Effector memory CD4-positive, alpha-beta T cell (primary cell): ENCODE measurements around the gene LRRC49.
"Not testable (repeated sequence)": the region's sequence is repeated elsewhere in the genome, so short reads cannot be mapped to it uniquely, and the experiment has no call there.

Experiments
- DNase-seq, 3 donors: peaks; one replicate each; pipeline ENCODE4 v3.0.0-alpha.2; 2020
- H3K27ac ChIP-seq: 2 replicates; pipeline ENCODE4 v1.7.0; 2013; ENCODE audit warnings: mild to moderate bottlenecking, low read length, moderate library complexity; ENCODE audit not compliant: insufficient read depth, poor library complexity, severe bottlenecking
- H3K27me3 ChIP-seq: replicated peaks from 2 replicates; pipeline ENCODE4 v1.7.0; 2013; ENCODE audit warnings: mild to moderate bottlenecking, low read length; ENCODE audit not compliant: insufficient read depth, control insufficient read depth, poor library complexity, severe bottlenecking
- H3K36me3 ChIP-seq: 2 replicates; pipeline ENCODE4 v1.7.0; 2013; ENCODE audit warnings: mild to moderate bottlenecking, low read length, moderate library complexity; ENCODE audit not compliant: control insufficient read depth, insufficient read depth
- H3K4me1 ChIP-seq: 2 replicates; pipeline ENCODE4 v1.7.0; 2013; ENCODE audit warnings: low read length, mild to moderate bottlenecking; ENCODE audit not compliant: control insufficient read depth, insufficient read depth, poor library complexity, severe bottlenecking
- H3K4me3 ChIP-seq: 2 replicates; pipeline ENCODE4 v1.7.0; 2013; ENCODE audit warnings: low read length, low read depth, mild to moderate bottlenecking; ENCODE audit not compliant: insufficient read depth, poor library complexity, severe bottlenecking
- H3K9me3 ChIP-seq: 2 replicates; pipeline ENCODE4 v1.7.0; 2013; ENCODE audit warnings: mild to moderate bottlenecking, low read length, moderate library complexity; ENCODE audit not compliant: control insufficient read depth

The LRRC49 gene

DNA sequence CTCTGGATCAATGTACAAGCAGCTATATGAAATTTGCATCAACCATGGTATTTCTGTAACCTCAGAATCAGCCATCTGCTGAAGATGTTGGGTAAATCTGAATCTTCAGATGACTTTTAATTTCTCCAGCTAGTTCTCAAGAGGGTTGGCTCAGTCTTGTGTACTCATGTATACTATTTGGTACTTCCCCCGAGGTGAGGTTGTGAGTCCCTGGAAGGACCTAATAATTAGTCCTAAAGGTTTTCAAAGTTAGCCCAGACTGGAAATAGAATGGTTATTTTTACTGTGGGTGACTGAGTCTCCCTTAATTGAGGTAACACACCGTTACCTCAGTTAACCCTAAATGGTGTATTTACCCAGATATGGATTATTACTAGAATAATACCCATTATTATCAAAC, 118.4 kb downstream of the LRRC49 start:
- H3K4me1 ChIP-seq = no peaks in the 10 kb centered on the region
- H3K4me3 ChIP-seq = no peak overlapping the region
- no peaks in the 10 kb centered on the region for H3K36me3 ChIP-seq
- DNase-seq = no peak
- H3K27ac ChIP-seq = no peak overlapping the region
- H3K27me3 ChIP-seq = no peaks in the 10 kb centered on the region
- no peaks in the 10 kb centered on the region for H3K9me3 ChIP-seq

DNA sequence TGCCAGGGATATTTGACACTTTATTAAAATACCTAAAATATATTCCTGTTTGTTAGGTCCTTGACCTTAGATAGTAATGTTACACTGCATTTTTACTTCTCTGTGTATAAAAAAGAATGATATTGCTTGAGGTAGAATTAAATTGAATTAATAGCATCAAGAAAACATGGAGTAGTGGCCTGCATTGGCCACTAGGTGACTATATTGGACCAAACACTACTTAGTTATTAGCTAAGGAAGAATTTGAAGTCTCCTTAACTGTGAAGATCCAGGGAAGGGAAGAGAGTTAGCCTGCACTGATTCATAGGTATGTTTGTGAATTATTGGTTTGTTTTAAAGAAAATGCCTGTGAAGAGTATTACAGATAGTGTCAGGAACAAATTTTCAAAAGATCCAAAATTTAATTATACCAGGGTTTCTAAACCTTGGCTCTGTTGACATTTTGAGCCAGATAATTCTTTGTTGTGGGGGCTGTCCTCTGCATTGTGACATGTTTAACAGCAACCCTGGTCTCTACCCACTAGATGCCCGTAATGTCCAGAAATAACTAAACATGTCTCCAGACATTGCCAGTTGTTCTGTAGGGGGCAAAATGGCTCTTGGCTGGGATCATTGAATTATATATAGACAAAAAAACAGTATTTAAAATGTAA, 119.0 kb downstream of the LRRC49 start:
- DNase-seq = no peak

DNA sequence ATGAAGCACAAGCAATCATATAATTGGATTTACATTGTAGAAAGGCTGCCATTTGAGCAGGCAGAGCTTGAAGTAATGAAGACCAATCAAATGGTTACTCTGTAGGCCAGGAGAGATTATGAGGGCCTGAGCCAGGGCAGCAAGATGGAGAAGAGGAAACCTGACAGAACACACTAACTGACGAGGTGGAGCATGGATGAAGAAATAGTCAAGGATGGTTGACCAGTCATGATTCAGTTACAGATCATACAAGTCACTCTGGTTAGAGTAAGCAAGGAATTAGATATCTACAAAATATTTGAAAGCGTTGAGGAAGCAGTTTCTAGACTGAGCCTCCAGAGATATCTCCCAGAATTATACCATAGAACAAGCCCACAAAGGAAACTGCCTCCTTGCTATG, 120.8 kb downstream of the LRRC49 start:
- no peak for DNase-seq
- H3K4me3 ChIP-seq = no peak overlapping the region
- H3K36me3 ChIP-seq = no peaks in the 10 kb centered on the region
- H3K27me3 ChIP-seq = no peaks in the 10 kb centered on the region
- H3K27ac ChIP-seq = no peak overlapping the region
- no peaks in the 10 kb centered on the region for H3K9me3 ChIP-seq
- H3K4me1 ChIP-seq = no peaks in the 10 kb centered on the region

More for the DNA sequence above, 119.0 kb downstream of the LRRC49 start:
- H3K4me1 ChIP-seq = no peaks in the 10 kb centered on the region
- no peaks in the 10 kb centered on the region for H3K36me3 ChIP-seq
- H3K4me3 ChIP-seq = no peak overlapping the region
- no peaks in the 10 kb centered on the region for H3K9me3 ChIP-seq
- H3K27me3 ChIP-seq = no peaks in the 10 kb centered on the region
- no peak overlapping the region for H3K27ac ChIP-seq

DNA sequence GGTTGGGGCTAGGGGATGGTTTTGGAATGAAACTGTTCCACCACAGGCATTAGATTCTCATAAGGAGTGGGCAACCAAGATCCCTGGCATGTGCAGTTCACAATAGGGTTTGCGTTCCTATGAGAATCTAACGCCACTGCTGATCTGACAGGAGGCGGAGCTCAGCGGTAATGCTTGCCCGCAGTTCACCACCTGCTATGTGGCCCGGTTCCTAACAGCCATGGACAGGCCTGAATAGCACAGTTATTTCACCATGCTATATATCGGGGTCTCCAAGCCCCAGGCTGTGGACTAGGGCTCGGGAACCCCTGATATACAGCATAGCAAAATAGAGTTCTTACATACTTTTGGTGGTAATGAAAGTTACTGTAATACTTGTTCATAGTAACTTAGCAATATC, 122.7 kb downstream of the LRRC49 start:
- Histone ChIP-seq H3K9me3 (no peaks in the 10 kb centered on the region), H3K4me1 (no peaks in the 10 kb centered on the region), H3K36me3 (no peaks in the 10 kb centered on the region), H3K4me3 (no peak overlapping the region), H3K27ac (no peak overlapping the region), H3K27me3 (no peaks in the 10 kb centered on the region)
- no peak for DNase-seq

DNA sequence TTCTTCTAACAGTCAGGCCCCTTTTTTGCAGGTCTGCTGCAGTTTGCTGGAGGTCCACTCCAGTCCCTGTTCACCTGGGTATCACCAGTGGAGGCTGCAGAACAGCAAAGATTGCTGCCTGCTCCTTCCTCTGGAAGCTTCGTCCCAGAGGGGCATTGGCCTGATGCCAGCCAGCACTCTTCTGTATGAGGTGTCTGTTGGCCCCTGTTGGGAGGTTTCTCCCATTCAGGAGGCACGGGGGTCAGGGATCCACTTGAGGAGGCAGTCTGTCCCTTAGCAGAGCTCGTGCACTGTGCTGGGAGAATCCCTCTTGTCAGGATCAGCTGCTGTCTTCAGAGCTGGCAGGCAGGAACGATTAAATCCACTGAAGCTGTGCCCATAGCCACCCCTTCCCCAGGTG, 138.6 kb downstream of the LRRC49 start:
- not testable (repeated sequence) for H3K4me3 ChIP-seq, H3K9me3 ChIP-seq, H3K27me3 ChIP-seq, H3K4me1 ChIP-seq, H3K27ac ChIP-seq, H3K36me3 ChIP-seq, DNase-seq

DNA sequence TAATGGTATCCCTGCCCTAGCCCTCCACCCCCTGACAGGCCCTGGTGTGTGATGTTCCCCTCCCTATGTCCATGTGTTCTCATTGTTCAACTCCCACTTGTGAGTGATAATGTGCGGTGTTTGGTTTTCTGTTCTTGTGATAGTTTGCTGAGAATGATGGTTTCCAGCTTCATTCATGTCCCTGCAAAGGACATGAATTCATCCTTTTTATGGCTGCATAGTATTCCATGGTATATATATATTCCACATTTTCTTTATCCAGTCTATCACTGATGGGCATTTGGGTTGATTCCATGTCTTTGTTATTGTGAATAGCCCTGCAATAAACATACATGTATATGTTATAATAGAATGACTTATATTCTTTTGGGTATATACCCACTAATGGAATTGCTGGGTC, 142.9 kb downstream of the LRRC49 start:
- not testable (repeated sequence) for H3K36me3 ChIP-seq, H3K9me3 ChIP-seq, H3K27ac ChIP-seq, DNase-seq, H3K4me1 ChIP-seq, H3K27me3 ChIP-seq, H3K4me3 ChIP-seq

DNA sequence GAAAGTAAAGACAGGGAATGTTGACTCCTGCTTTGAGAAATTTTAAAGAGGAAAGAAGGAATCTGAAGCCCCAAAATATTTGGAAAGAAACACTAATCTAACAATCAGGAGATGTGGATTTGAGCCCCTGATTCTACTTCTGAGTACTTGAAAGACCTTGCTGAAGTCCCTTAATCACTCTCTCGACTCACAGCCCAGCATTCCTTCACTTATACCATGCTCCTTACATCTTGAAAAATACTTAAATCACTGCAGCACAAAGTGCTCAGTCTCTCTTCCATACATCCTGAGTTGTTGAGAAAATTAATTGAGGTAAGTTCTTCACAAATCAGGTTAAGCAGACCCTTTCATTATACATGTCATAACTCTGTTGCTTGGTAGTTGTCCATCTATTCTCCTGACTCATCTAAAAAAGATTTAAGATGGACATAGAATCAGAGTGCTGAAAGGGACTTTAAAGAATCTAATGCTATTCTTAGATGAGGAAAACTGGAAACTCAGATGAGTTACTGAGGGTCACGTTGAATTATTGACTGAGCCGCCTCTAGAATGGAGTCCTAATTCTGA, 149.8 kb downstream of the LRRC49 start:
- H3K27me3 ChIP-seq = no peaks in the 10 kb centered on the region
- DNase-seq = no peak
- H3K9me3 ChIP-seq = no peaks in the 10 kb centered on the region
- no peaks in the 10 kb centered on the region for H3K4me1 ChIP-seq
- H3K4me3 ChIP-seq = no peak overlapping the region
- H3K36me3 ChIP-seq = no peaks in the 10 kb centered on the region
- H3K27ac ChIP-seq = no peak overlapping the region

DNA sequence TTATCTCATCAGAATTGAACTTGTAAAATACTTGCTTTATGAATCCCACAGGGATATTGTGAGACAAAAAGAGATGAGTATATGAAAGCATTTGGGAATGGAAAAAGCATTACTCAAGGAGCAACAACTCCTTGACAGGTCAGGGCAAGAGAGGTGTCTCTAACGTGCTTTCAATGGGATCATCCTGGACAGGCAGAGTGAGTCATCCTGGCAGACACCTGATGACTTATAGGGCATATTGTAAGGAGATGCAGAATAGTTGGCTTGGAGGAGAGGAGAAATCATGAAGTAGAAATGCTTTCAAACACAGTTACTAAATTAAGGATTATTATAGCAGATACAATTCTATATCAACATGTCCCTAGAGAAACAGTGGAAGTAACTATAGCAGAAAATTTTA, 150.7 kb downstream of the LRRC49 start:
- H3K27ac ChIP-seq = no peak overlapping the region
- no peak for DNase-seq
- H3K27me3 ChIP-seq = no peaks in the 10 kb centered on the region
- H3K36me3 ChIP-seq = no peaks in the 10 kb centered on the region
- H3K4me1 ChIP-seq = no peaks in the 10 kb centered on the region
- no peaks in the 10 kb centered on the region for H3K9me3 ChIP-seq
- no peak overlapping the region for H3K4me3 ChIP-seq

DNA sequence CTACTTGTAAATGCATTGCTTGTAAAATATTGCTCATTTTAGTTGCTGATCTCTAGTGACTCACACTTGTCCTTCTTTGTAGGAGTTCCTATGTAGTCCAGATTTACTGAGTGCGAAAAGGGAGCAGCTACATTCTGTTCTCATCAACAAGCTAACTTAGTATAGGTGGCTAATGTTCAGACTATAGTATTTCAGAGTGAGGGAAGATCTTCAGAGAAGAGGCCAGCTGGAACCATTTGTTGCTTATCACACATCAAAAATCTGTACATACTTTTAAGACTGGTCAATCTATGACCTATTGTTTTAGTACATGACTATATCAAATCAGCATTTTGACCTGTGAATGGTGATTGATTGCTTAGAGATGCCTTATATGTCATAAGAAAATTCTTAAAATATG, 151.4 kb downstream of the LRRC49 start:
- Histone ChIP-seq H3K9me3 (no peaks in the 10 kb centered on the region), H3K4me3 (no peak overlapping the region), H3K27me3 (no peaks in the 10 kb centered on the region), H3K4me1 (no peaks in the 10 kb centered on the region), H3K27ac (no peak overlapping the region), H3K36me3 (no peaks in the 10 kb centered on the region)
- DNase-seq = no peak

DNA sequence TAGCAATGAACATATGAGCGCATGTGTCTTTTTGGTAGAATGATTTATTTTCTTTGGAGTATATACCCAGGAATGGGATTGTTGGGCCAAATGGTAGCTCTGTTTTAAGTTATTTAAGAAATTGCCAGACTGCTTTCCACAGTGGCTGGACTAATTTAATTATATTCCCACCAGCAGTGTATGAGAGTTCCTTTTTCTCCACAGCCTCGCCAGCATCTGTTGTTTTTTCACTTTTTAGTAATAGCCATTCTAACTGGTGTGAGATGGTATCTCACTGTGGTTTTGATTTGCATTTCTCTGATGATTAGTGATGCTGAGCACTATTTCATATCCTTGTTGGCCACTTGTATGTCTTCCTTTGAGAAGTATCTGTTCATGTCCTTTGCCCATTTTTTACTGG, 153.5 kb downstream of the LRRC49 start:
- H3K4me3 ChIP-seq, DNase-seq, H3K4me1 ChIP-seq, H3K9me3 ChIP-seq, H3K27me3 ChIP-seq, H3K36me3 ChIP-seq, H3K27ac ChIP-seq: not testable (repeated sequence)
